Erythroblast (primary cell): Measurements from ENCODE around the gene GET3.

Experiments used
- GATA1 ChIP-seq: IDR thresholded peaks from 2 replicates; pipeline ENCODE4 v1.6.1; 2011; ENCODE audit warnings: low read depth, mild to moderate bottlenecking, control low read depth, low read length, moderate library complexity
- POLR2A ChIP-seq: IDR thresholded peaks from 2 replicates; pipeline ENCODE4 v1.6.1; 2011; ENCODE audit warnings: mild to moderate bottlenecking, low read length

DNA sequence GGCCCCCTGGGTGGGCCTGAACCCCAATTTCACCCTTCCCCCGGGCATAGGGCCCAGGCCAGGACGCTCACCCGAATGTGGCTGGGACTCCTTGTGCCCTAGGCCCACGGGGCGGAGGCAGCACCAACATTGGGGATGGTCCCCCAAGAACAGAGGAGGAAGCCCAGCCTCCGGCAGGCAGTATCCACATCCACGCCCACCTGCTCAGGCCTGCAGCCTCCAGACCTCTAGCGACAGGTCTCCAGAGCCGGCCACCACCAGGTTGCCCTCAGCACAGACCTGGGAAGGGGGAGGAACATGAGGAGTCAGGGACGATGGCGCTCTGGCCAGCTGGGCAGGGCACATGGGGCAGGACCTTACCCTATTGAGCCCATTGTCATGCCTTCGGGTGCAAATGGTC, 48.3 kb upstream of the GET3 start:
- TF ChIP-seq POLR2A (no peak), GATA1 (no peak)
